ENCODE results near the gene SYNRG.

The SYNRG gene

GRCh38 chr17:37476431-37477120, 132.6 kb downstream of the SYNRG start:
- DNase-seq (ENCODE audit: extremely low read depth in 1 of 2, low read depth in 1 of 2): no peak

- no peak for DNase-seq (ENCODE audit: extremely low read depth in 1 of 2, low read depth in 1 of 2)
These were observed 133.3 kb downstream of the SYNRG start for GRCh38 chr17:37475731-37476420.

GRCh38 chr17:37470181-37470580, 139.0 kb downstream of the SYNRG start:
- no peak for DNase-seq (ENCODE audit: extremely low read depth in 1 of 2, low read depth in 1 of 2)

- no peak for DNase-seq (ENCODE audit: extremely low read depth in 1 of 2, low read depth in 1 of 2)
These were observed 142.7 kb downstream of the SYNRG start for GRCh38 chr17:37466471-37466870.

GRCh38 chr17:37465069-37465616, 144.1 kb downstream of the SYNRG start:
- DNase-seq (ENCODE audit: extremely low read depth in 1 of 2, low read depth in 1 of 2): no peak
